ENCODE data around the gene KDM2A.
A peak's percentile ranks its signal among the peaks of the same experiment; 100 is the strongest.

The KDM2A gene

DNA sequence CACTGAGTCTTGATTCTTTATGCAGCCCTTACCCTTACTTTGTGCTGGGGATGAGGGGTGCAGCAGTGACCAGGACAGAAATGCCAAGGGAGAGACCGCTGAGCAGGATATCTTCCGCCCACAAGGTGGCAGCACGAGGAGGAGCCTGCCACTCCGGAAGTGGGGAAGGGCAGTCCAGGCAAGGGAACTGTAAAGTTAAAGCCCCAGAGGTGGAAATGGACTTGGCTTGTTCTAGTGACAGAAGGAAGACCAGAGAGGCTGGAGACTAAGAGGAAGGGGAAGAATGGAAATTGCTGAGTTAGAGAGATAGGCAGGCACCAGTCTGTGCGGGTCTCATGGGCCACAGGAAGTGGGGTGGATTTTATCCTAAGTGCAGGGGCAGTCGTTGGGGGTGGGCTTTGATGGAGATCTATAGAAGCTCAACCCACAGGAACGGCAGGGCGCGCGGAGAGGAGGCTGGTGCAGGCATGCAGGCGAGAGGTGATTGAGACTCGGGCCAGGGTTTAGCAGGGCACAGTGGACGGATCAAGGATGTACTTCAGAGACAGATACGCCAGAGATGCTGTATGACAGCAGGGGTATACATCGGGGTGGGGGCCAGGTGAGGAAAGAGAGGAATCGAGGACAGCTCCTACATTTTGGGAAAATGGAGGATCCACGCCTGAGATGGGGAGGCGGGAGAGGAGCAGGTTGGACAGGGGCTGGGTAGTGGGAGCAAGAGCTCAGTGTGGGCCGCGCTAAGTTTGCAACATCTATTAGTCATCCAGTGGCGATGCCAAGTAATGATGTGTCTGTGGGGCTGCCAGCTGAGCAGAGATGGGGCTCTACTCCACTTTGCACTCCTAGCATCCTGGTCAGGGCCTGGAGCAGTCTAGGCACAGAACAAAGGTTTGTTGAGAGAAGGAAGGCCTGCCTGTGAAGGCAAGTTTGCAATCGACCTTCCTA is 143.9 kb downstream of the KDM2A start:
- peak; percentile 88 for DNase-seq

DNA sequence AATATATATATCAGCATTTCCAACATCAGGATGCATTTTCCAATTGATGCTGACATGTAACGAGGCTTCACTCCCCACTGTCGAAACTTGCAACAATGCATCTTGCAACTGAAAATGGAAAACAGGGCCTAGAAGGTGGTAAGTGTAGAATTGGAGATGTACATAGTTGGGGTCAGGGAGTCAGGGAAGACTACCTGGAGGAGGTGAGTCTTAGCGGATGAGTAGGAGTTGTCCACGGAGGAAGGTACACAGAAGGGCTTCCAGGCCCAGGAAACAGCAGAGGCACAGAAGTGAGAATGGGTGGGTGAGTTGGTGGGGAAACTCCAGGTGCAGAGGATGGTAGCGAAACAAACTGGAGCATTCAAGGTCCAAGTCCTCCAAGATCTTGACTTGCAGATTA is 145.2 kb downstream of the KDM2A start:
- no peak for DNase-seq

DNA sequence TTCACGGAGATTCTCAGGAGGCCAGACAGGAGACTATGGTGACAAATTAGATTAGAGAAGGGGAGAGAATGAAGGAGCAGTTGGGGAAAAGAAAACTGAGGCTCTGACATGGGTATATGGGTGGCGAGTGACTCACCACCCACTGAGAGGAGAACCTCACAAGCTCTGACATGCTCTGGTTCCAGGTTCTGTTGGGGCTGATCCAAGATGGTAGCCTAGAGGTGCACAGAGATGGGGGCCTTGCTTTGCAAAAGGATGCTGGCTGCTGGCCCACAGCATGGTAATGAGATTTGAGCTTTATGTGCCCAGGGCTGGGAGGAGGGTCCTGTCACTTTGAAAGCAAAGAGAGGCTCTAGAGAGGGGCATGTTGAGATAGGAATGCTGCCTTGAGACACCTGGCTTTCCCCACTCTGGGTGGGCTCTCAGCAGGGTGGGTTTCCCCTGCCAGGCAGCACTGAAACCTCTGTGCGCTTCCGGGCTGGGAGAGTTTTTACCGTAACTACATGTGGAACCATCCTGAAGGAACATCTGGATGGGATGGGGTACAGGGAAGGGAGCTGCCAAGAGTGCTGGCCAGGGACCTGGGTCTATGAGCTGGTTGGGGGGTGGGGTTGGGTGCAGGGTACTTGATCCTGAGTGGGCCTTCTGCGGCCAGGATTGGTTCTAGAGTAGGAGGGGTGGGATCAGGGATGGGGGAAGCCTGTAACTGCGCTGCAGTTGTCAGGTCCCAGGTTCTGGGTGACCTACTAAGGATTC is 146.0 kb downstream of the KDM2A start:
- DNase-seq: no peak

DNA sequence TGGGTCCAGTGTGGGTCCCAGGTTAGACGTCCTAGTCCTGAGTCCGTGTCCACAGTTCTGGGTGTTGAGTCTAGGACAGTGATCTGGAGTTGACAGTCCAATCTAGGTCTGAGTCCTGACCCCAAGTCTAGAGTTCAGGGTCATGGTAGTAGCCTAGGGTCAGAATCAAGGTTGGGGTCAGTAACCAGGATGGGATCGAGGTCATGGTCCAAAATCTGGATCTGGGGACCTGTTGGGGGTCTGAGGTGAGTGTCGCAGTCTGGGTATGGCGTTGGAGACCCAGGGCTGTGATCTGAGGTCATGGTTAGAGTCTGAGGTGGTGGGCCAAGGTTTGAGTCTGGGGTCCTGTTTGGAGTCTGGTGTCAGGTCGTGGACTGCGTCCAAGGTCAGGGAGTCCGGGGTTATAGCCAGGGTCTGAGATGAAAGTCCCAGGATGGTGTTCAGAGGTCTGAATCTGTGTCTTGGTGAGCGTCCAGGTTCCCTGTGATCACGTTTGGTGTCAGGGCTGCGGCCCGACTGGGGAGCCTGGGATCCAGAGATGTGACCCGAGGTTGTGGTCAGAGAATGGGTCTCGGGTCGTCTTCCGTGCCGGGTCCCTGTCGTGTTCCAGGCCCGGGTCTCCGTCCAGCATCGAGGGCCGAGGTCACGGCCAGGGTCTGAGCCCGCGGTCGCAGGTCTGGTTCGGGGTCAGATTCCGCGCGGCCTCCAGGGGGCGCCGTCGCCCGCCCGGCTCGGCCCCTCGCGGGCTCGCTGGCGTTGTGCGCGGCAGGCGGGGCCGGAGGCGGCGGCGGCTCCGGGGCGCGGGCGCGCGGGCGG is 146.8 kb downstream of the KDM2A start:
- peak; percentile 93 for DNase-seq

DNA sequence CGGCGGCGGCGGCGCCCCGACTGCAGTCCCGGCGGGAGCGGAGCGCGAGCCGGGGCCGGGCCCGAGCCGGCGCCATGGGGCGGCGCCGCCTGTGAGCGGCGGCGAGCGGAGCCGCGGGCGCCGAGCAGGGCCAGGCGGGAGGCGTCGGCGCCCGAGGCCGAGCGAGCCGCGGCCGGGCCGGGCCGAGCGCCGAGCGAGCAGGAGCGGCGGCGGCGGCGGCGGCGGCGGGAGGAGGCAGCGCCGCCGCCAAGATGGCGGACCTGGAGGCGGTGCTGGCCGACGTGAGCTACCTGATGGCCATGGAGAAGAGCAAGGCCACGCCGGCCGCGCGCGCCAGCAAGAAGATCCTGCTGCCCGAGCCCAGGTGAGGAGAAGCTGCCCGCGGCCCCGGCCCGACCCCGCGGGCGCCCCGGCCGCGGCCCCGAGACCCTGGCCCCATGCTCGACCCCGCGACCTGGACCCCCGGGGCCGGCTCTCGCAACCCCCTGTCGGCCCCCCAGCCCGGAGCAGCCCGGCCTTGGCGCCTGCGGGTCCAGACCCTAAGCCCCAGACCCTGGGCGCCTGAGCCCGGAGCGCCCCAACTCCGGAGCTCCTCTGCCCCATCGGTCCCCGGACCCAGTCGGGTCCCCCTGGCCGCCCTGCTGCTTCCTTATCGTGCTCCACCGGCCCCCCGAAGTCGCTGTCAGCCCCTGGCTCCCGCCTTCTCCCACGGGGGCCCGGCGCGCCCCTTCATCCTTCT is 147.6 kb downstream of the KDM2A start, which contains the start of gene GRK2:
TSS of gene GRK2 (plus strand) at position 25 of the 739 bp plus-strand sequence. CDS start at position 252, 227 bp downstream.
- DNase-seq: no peak

DNA sequence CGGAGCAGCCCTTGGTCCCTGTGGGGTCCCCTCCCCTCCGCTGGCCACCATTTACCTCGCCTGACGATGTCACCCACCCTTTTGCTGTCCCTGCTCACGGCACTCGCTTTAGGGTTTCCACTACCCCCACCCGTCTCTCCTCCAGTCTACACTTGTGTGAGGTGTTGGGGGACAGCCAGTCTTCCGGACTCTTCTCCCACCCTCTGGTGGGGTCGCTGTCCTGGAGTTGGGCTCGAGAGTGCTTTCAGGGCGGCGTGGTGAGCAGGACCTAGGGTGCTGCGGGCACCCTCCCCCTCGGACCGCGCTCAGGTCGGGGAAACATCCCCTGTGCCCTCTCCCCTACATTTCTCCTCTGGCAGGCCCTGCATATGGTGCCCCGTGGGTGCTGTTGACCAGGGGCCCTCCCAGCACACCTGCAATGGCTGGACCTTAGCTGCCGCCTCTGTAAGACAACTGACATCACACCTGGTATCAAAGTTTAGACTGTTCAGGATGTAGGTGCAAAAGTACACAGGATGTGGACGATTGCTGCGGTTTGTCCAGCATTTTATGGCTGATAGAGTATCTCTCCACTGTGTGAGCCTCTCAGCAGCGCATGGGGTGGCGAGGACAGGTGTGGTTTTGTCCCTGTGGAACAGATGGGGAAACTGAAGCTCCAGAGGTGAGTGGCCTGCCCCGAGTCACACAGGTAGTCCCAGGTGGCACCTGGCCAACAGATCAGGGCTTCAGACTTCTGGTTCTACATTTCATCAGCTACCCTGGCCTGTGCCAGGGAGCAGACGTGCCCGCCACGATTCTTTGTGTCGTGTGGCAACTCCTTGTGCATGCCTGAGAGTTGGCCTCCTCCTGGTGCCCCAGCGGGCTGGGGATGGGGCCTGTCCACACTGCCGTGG is 148.4 kb downstream of the KDM2A start:
- peak; percentile 76 for DNase-seq

DNA sequence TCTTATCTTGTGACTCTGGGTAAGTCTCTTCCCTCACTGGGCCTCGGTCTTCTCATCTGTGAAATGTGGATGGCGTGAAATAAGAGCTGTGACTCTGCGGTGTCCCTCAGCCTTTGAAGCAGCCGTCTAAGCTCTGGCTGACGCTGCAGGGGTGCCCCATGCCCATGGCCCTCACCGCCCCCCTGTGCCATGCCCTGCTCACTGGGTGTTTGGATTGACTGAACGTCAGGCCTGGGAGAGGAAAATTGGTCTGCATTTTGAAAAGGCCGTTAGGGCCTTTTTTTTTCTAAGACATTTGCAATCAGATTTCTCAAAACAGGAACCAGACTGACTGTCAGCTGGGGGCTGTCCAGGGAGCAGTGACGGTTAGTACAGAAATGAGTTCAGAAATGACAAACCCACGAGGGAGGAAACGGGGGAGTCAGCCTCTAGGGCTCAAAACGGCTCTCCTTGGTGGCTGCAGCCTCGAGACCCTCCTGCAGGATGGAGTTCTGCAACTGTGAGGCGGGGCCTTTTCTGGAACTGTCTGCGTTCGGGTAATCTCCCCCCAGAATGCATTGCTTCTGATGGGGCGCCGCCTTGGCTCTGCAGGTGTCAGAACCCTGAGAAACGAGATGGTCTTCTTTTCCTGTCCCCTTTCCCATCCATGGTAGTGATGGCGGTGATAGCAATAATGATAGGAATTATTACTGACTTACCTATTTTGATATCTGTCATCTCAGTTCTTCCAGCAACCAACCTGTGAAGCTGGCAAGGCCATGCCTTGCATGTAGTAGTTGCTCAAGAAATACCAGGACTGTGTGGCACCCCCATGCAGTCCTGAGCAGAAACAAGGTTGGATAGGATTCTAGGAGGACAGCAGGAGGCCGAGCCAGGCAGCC is 149.3 kb downstream of the KDM2A start:
- DNase-seq: peak; percentile 84

DNA sequence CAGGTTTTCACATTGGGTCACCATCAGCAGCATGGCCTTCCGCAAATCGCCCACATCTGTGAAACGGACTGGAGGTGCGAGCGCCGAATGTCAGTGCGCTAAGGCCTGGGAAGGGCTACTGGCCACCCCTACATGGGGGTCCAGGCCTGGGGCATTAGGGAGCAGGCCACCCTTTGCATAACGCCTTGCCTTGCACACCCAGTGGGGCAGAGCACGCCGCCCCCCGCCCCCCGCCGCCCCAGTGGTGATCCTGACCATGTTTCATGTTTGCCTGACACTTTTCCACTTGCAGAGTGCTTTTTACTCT is 149.9 kb downstream of the KDM2A start:
- DNase-seq: no peak

DNA sequence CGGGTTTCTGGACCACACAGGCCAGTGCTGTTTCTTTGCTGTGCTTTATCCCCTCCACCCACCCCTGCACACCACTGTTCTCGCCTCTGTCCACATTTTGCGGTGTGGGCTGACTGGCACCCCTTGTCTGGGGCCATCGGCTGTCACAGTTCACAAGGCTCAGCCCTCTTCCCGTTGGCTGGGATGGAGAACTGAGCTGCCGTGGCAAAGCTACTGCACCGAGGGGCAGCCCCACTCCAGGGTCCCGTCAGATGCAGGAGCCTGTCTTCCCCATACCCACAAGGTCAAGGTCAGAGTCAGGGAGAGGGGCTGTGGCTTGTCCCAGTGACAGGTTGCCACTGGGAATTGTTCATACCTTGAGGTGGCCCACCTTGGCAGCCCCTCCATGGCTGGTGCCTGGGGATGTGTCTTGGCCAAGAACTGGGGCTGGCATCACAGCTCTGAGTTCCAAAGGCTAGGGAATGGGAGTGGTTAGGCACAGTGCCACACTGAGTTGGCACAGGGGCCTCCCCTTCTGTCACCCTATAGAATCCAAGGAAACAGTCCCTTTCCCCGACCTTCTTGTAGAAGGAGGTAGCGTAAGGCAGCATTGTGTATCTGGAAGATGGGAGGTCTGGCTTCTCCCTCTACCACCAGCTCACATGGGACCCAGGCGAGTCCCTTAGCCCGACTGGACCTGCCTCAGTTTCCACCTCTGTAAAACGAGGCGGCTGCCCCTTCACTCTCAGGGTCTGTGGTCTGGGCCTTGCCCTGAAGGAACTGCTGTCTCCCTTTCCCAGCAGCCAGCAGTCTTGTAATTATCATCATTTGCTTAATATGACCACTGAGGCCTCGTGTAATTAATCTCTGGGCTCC is 150.6 kb downstream of the KDM2A start:
- no peak for DNase-seq

DNA sequence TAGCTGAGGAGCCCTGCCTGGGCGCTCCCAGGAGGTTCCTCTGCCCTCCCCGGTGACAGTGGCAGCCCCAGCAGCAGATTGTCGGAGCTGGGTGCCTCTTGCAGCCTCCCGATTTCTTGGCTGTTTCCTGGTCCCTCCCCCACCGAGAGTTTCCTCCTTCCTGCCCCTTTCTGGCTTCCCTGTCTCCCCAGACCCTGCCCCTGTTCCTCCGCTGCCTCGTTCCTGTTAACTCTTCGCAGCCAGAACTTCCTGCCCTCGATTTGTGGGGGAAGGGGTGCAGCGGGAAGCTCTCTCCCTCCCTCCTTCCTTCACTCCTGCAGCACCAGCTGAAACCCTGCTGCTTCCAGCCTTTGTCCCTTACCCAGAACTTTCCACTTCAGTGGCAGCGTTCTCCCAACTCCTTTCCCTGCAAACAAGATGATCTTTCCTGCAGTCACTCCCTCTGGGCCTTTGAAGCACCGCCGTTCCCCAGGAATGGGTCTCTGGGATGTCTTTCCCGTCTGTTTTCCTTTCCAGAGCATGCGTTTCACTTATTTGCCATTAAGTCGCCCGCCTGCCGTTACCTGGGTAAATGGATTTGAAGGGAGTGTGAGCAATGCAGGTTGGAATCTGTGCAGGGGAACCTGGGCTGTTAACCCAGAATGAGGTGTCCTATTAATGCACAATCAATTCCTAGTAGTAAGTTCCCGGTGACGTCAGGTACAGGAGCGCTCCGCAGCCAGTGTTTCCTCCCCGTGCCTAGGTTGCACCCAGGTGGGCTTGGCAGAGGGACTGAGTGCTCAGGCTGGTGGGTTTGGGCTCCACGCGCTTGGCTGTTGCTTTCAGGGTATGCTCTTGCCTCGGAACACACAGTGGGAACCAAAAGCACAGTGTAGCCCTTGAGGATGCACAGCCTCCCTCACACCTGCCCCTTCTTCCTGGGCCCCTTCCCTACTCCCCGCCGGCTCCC is 151.5 kb downstream of the KDM2A start:
- no peak for DNase-seq

DNA sequence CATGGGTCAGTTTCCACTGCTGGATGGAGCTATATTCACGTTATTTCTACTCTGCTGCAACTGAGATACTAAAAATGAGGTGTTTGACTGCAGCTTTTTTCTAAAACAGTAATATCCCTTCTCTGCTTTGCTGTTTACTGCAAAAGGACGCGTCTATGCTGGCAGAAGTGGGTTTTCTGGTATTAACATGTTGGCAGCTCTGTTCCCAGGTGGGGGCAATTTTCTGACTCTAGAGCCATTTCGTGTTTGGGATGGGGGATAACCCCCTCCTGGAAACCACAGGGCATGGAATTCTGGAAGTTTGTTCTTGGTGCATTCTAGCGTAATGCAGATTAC is 152.1 kb downstream of the KDM2A start:
- no peak for DNase-seq

DNA sequence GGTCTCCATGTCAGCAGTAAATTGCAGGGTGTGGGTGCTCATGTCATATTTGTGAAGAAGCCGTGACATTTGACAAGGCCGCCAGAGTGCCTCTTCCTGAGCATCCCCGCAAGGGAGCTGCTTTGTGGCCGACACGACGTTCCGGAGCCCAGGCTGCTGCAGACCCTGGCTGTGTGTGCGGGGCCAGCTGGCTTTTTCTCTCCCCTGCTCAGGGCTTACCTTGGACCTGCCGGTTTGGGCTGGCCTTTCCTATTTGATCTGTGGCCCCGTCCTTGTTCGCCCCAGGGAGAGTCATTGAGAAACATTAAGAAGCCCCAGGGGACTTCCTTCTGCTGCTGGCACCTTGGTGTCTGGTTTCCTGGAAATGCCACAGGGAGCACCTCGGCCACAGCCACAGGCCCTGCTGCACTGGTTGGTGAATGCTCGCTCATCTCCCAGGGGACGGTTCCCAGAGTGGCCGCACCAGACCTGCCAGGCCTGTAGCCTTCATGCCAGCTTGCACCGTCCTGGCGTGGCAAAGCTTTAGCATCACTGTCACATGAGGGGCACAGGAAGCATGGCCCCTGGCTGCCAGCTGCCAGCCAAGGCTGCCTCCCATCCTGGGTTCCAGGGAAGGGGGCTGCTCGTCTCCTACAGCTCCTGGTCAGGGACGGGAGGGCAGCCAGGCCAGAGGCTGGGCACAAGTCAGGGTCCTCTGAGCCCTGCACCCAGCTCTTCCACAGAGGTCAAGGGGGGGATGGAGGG is 152.7 kb downstream of the KDM2A start:
- DNase-seq: peak; percentile 89

DNA sequence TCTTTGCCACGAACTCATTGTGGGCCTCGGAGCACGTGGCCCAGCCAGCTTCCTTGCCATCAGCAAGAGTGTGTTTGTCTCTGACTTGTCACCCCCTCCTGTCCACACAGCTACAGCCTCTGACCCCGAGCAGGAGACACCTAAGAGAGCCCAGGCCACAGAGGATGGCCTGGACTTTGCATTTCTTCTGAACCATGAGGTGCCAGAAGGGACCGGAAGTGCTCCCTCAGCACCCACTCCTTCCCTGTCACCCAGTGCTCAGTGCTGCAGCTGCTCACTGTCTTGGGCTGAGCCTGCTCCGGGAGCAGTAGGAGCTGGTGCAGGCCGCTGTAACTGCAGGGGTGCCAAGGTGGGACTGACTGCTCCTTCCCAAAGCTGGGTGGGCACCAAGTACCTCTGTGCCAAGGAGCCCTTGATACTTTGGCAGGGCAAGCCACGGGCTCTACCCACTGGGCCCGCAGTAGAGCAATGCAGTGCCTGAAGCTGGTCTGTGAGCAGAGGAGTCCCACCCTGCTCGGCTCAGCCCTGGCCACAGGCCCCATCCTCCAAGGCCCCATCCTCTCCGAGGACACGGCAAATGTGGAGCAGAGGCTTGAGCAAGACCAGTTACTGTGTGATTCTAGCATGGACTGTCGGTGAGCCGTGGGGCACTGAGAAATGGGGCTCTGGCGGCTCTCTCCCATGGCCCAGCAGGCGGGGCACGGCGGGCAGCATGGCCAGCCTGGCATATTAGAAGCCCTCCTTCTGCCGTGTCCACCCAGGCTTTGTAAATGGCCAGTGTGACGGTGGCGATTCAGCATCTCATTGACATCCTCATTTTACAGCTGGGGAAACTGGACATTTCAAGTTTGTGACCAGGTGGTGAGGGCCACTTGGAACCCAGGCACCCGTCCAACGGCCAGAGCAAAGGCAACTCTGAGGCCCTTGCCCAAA is 153.5 kb downstream of the KDM2A start:
- DNase-seq: peak; percentile 84

DNA sequence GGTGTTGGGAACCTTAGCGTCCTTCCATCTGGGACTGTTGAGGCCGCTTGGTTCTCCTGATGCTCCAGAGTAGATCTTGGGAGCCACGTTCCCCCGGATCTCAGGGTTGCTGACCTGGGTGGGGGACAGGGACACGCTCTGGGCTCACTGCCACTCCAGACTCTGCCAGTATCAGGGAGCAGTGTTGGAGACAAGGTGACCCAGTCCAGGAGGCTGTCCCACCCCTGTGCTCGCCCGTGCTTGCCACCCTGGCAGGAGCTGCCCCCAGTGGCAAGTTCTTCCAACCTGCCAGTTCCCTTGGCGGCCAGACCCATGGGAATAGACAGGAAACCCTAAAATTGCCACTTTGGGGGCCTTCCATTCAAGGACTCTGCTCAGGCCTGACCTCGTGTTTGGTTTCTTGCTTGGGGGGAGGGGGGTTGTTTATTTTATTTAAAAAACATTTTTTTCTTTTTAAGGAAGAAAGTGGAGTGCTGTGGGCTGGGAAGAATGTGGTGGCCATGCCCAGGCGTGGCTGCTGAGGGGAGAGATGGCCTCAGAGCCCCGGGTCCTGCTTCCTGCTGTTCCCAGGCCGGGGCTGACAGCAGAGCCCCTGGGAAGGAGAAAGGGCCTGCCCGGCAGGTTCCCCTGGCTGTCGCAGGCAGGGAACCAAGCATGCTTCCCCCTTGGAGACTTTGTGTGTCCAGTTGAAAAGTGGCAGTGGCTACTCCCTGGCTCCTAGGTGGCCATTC is 154.4 kb downstream of the KDM2A start:
- no peak for DNase-seq

DNA sequence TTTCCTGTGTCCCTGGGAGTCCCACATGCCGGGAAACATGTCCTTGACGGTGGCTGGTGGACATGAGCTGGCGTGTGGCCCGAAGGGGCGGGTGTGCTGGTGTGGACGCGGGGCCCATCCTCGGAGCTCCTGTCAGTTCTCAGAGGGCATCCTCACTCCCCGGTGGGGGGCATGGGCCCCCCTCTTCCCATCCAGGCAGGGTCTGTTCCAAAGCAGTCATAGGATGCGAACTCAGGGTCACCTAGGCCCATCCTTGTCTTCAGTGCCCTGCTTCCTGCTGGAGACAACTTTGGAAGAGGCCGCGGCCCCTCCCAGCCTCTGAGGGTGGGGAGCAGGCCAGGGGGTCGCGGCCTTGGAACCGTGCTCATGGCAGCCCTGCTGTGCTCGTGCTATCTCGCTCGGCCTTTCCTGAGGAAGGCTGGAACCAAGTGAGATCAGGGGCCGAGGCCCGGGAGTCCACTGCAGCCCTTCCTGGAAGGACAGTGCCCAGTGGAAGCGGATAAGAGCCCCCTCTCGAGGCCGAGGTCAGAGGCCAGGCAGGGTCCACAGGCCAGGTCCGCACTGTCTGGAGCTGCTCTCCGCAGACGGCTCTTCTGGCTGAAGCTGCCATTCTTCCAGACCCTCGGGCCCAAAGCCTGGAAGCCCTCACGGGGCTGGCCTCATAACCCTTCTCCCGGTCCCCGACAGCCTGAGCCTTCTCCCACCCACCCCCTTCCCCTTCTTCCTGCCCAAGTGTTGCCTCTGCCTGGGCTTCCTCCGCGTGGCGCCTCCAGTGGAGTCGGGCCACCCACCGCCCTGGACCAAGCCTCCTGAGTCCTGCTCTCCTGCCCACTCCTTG is 155.9 kb downstream of the KDM2A start:
- no peak for DNase-seq

Measured in activated CD8-positive, alpha-beta memory T cell treated with anti-CD3 and anti-CD28 coated beads for 24 hours (primary cell).